ENCODE measurements around the gene TXNRD2. TPM values are rescaled to one million over a fixed set of nuclear protein-coding genes. Genes with fewer than 3 reads are reported as not detected.
"Not testable (repeated sequence)": the region's sequence is repeated elsewhere in the genome, so short reads cannot be mapped to it uniquely, and the experiment has no call there.

The TXNRD2 gene
- total RNA-seq, 6 experiments from 2014 or later: 35.9 to 47.8 (median 44.3) TPM

DNA sequence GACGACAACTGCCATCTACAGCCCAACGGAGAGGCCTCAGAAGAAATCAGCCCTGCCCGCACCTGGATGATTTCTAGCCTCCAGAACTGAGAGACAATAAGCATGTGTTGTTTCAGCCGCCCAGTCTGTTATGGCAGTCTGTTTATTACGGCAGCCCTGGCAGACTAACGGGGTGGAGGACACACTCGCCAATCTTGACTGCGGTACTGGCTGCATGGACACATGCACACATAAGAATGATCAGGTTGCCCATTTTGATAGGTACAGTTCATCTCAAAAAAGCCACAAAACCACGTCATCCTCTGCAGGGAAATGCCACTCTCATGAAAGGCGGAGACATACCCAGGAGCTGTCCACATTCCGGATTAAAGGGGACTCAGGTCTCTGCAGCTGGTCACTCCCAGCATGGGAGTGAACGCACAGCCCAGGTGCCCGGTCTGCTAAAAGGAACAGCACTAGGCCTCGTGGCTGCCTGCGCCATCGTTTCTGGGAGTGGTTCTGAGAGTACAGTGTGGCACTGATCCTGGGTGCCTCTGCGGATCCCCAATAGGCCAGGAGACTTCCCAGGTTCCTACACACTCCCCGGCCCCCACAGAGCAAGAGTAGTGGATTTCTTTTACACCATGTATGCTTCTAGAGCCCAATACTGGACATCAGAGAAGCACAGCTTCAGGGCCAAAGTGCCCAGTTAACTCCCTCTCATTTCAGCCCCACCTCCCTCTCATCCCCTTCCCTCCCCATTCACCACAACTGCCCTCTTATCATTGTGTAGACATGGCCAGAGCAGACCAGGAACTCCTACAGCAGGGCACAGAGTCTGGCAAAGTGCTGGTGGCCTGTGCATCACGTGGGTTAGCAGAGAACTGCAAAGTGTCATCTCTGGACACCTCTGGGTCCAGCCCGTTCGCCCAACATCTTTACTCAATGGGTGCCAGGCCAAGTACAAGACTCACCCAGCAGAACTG, 11.8 kb downstream of the TXNRD2 start:
- no peak overlapping the region for H3K4me3 ChIP-seq
- H3K9me3 ChIP-seq: no peaks in the 10 kb centered on the region
- no peak overlapping the region for H3K27ac ChIP-seq
- H3K36me3 ChIP-seq: peaks cover 0 to 3% (median 0%) of the 10 kb centered on the region in 4 donors
- intact Hi-C loops (cut with DNase I): no loop called here
- 87% methylated on average over 11 of the region's 21 CpGs for WGBS (ENCODE audit: insufficient coverage, low coverage, low lambda C conversion rate, missing lambda C conversion rate)
- TF ChIP-seq POLR2A (IDR thresholded peaks at IDR 0.05) (no peak), CTCF (IDR thresholded peaks at IDR 0.05) (no peak)
- H3K27me3 ChIP-seq: no peaks in the 10 kb centered on the region
- peaks cover 0 to 6% (median 0%) of the 10 kb centered on the region in 4 donors for H3K4me1 ChIP-seq
- DNase-seq (peak in 1 of 3 donors; percentile 25), ATAC-seq (no peak)

DNA sequence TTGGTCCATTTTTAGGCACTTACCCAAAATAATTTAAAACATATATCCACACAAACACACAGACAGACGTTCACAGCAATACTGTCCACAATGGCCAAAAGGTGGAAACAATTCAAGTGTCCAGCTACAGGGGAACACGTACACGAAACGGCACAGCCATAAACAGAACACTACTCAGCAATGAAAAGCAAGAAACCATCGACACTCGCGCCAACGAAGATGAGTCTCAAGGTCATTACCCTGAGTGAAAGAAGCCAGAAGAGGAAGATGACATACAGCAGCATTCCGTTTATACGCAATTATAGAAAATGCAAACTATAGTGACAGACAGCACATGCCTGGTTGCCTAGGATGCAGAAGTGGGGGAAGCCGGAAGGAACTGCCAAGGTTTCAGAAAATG, 13.4 kb downstream of the TXNRD2 start:
- Histone ChIP-seq H3K27ac (no peak overlapping the region), H3K4me1 (no peaks in the 10 kb centered on the region)

DNA sequence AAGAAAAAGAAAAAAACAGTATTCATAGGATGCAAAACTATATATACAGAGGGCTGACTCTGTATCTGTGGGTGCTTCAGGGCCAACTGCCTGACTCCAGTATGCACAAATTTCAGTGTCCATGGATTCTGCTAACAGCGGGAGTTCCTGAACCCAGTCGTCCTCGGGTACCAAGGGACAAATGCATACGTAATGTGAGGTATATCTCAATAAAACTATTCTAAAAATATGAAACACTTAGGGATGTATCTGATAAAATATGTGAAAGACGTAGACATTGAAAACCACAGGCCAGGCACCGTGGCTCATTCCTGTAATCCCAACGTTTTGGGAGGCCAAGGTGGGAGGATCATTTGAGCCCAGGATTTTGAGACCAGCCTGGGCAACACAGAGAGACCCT, 13.9 kb downstream of the TXNRD2 start:
- WGBS (ENCODE audit: insufficient coverage, low coverage, low lambda C conversion rate, missing lambda C conversion rate): 87% methylated on average over 7 of the region's 7 CpGs

More for the DNA sequence above, 13.4 kb downstream of the TXNRD2 start:
- peaks cover 0 to 3% (median 0%) of the 10 kb centered on the region in 4 donors for H3K36me3 ChIP-seq
- peak in 1 of 3 donors; percentile 20 for DNase-seq
- intact Hi-C loops (cut with DNase I): no loop called here
- peak in 3 of 4 donors; percentile 14 to 55 (median 53) for ATAC-seq
- H3K9me3 ChIP-seq: no peaks in the 10 kb centered on the region
- TF ChIP-seq CTCF (IDR thresholded peaks at IDR 0.05) (no peak), POLR2A (IDR thresholded peaks at IDR 0.05) (no peak)
- no peaks in the 10 kb centered on the region for H3K27me3 ChIP-seq
- WGBS (ENCODE audit: insufficient coverage, low coverage, low lambda C conversion rate, missing lambda C conversion rate): 68% methylated on average over 11 of the region's 11 CpGs
- no peak overlapping the region for H3K4me3 ChIP-seq

DNA sequence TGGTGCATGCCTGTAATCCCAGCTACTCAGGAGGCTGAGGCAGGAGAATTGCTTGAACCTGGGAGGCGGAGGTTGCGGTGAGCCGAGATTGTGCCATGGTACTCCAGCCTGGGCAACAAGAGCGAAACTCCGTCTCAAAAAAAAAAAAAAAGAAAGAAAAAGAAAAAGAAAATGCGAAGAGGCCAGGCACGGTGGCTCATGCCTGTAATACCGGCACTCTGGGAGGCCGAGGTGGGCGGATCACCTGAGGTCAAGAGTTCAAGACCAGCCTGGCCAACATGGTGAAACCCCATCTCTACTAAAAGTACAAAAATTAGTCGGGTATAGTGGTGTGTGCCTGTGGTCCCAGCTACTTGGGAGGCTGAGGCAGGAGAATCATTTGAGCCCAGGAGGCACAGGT, 15.6 kb downstream of the TXNRD2 start:
- H3K4me1 ChIP-seq; H3K27me3 ChIP-seq; intact Hi-C loops (cut with DNase I); H3K9me3 ChIP-seq; H3K27ac ChIP-seq; ATAC-seq; H3K36me3 ChIP-seq; H3K4me3 ChIP-seq; DNase-seq: not testable (repeated sequence)
- WGBS (ENCODE audit: insufficient coverage, low coverage, low lambda C conversion rate, missing lambda C conversion rate): 86% methylated on average over 7 of the region's 11 CpGs

More for the DNA sequence above, 13.9 kb downstream of the TXNRD2 start:
- DNase-seq: peak in 1 of 3 donors; percentile 0
- Histone ChIP-seq H3K9me3 (no peaks in the 10 kb centered on the region), H3K4me1 (no peaks in the 10 kb centered on the region), H3K4me3 (no peak overlapping the region), H3K27ac (no peak overlapping the region), H3K27me3 (no peaks in the 10 kb centered on the region), H3K36me3 (peaks cover 0 to 3% (median 0%) of the 10 kb centered on the region in 4 donors)
- TF ChIP-seq CTCF (IDR thresholded peaks at IDR 0.05) (no peak), POLR2A (IDR thresholded peaks at IDR 0.05) (no peak)
- intact Hi-C loops (cut with DNase I): no loop called here
- no peak for ATAC-seq

DNA sequence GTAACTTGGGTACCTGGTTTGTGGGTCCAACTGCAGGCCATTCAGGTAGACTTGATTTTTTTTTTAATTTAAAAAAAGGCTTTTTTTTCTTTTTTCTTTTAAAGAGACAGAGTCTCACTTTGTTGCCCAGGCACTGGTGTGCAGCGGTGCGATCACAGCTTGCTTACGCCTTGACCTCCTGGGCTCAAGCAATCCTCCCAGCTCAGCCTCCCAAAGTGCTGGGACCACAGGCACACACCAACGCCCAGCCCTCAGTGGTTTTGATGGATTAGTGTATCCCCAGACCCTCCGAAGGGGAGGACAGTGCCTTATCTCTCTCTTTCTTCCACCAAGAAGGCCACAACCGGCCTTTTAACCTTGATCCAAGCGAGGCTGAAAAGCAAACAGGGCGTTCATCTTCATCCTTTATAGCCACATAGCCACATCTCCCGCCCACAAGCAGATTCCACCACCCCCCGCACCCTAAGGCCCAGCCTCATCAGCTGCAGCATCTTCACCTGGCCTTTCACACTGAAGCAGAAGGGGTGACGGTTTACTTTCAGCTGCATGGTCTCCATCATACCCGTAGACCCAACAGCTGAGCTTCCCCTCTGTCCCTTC, 17.6 kb downstream of the TXNRD2 start:
- Histone ChIP-seq H3K27ac (no peak overlapping the region), H3K9me3 (no peaks in the 10 kb centered on the region), H3K36me3 (peaks cover 0 to 3% (median 0%) of the 10 kb centered on the region in 4 donors), H3K4me3 (no peak overlapping the region), H3K27me3 (no peaks in the 10 kb centered on the region), H3K4me1 (no peaks in the 10 kb centered on the region)
- 91% methylated on average over 11 of the region's 12 CpGs for WGBS (ENCODE audit: insufficient coverage, low coverage, low lambda C conversion rate, missing lambda C conversion rate)
- DNase-seq: no peak
- intact Hi-C loops (cut with DNase I): no loop called here
- TF ChIP-seq POLR2A (IDR thresholded peaks at IDR 0.05) (no peak), CTCF (IDR thresholded peaks at IDR 0.05) (no peak)
- ATAC-seq: no peak

Measured in right lobe of liver (tissue), 6 donors.